GM18520 (cell line): Measurements from ENCODE around the gene AMIGO3.
"Not testable (repeated sequence)": the region's sequence is repeated elsewhere in the genome, so short reads cannot be mapped to it uniquely, and the experiment has no call there.

Experiments used
- ATAC-seq: cut with Tn5 transposase; IDR thresholded peaks from one replicate; pipeline ENCODE4 v1.9.1; 2021; ENCODE audit not compliant: unreplicated experiment

Gene AMIGO3

DNA sequence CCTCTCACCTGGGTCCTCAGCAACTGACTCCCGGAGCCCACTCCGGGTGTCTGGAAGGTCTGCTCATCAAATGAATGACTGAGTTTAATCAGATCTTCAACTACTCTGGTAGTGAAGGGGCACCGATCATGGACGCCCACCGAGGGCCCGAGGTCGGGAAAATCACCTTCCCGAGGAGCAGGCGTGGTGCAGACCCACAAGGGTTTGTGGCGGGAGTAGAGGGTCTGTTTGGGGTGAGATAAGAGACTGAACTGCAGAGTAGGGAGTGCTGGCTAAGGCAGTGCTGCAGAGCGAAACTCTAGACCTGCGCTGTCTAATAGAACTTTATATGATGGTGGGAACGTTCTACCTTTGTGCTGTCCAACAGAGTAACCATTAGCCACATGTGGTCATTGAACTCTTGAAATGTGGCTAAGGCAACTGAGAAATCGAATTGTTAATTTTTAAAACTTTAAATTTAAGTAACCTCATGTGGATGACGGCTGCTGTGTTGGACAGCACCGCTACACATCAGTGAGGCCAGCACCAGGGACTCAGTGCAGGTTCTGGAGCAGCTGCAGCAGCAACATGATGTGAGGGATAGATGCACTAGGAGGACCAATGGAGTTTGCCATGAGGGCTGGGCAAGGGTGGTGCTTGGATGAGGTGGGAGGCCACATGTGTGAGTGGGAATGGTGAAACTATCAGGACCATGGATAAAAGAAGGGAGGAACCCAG lies 29.4 kb downstream of the AMIGO3 start:
- not testable (repeated sequence) for ATAC-seq

DNA sequence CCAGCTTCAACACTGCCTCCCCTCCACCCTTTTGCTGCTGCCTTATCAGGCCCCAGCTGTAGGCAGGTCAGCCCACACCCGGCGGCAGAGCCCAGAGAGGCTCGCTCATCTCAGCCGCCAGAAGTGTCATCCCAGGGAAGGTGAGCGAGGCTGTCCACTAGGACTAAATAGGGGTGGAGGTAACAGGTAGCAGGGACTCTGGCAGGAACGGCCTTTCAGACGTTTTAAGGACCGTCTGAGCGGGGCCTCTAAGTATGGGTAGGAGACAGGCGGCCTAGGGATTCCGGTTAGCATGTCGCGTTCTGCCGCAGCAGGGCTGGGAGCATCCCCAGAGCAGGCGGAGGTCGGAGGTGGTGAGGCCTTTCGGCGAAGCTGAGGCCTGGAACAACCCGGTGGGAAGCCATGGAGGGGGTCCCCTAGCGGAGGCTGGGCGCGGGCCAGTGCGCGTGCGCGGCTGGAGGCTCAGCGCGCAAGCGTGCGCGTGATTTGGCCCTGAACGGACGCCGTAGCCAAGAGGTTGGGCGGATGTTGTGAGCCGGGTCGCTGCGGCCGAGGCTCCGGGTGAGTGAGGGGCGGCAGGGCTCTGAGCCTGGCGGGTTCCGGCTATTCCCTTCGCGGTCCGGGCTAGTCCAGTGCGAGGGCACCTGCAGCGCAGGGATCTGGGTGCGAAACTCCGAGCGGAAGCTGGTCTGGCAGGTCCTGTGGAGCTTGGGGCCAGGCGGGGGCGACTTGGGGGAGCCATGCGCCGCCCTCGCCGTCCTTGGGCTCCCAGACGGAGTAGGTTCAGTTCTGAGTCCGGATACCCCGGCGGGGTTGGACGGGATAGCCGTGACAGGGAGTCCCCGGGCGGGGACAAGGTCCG lies 30.2 kb downstream of the AMIGO3 start, which contains the start of the genes MST1 and RNF123:
Gene MST1 (minus strand): TSS at position 429 of the 862 bp plus-strand sequence. CDS start 783 bp downstream, outside the sequence.
Gene RNF123 (plus strand): TSS at position 512 of the 862 bp plus-strand sequence. CDS start 1,609 bp downstream, outside the sequence.
- peak; percentile 69 for ATAC-seq

DNA sequence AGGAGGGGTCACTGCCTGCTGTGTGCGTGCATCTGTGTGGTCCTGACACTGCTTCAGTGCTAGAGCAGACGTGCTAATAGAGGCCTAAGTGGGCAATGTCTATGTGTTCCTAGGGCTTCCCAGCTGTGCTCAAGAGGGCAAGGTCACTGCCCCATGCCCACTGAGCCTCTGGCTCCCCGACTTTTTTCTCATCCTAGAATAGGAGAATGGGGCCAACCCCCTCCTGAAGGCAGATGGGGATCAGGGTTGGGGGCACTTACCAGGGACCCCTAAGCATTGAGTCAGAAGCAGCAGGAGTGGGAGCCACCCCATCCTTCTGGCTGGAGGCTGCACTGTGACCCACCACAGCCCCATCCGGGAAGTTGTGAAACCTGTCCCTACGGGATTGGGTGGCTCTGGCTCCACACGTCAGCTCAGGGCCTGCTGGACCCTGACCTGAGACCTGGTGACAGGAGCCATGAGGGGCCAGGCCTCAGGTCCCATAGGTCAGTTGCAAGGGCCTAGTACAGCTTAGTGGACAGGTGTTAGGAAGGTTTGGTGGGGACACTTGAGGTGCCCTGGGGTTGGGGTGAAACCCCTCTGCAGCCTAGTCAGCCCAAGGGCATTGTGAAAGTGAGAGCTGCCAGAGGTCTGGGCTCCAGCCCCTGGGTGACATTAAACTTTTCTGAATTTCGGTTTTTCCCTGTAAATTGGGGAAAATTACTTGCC lies 31.0 kb downstream of the AMIGO3 start:
- not testable (repeated sequence) for ATAC-seq

DNA sequence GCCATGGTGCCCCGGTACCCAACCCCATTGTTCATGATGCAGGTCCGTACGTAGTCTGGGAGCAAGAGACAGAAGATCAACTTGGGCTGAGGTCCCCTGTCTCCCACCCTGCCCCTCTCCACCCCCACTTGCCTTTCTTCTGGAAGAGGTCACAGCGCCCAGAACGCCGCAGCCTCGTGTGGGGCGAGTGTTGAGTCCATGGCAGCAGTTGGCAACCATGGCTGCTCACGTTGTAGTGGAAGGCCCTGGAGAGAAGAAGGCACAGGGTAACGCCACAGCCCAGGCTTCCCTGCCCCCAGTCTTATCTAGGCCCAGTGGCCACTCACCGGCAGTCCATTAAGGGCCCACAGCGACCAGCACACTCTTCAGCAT lies 32.1 kb downstream of the AMIGO3 start:
- not testable (repeated sequence) for ATAC-seq

DNA sequence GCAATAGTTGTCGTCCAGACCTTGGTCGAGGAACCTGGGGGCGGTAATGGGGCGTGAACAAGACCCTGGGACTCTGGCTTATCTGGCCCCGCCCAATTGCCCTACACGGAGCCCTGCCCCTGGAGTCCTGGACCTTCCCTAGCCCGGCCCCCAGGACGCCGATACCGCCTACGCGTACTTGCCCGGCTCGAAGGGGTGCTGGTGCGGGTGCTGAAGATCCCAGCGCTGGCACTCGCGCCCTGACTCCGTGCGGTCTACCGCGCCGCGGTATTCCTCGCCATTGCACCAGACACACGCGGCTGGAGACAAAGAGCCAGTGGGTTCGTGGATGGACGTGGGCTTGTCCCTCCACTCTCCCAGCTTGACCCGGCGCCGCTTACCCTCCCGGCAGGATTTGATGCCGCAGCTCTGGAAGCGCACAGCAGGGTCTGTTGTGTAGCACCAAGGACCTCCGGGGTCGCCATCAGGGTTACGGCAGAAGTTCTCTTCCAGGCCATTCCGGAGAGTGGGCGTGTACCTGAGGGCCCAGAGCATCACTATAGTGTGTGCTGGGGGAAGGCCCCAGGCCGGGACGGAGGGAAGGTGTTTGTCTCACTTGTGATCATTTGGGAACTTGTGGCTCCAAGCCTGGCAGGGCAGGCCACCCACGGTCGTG lies 32.6 kb downstream of the AMIGO3 start:
- ATAC-seq, result not testable (repeated sequence)

DNA sequence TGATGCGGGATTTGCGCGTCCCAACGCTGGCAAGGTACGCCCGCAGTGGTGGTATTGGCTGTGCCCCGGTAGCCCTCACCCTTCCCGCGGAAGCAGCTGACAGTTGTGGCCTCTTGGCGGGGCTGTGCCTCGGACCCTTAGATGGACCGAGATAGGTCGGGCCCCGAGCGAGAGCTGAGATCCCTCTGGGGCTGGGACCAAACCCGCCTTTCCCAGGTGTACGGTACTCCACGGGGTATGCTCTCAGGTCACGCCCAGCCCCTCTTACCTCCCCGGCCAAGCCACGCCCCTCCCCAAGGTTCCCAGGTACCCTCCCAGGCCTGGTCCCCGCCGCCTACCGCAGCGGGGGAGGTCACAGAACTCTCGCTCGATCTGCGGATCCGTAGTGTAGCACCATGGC lies 33.1 kb downstream of the AMIGO3 start:
- not testable (repeated sequence) for ATAC-seq

DNA sequence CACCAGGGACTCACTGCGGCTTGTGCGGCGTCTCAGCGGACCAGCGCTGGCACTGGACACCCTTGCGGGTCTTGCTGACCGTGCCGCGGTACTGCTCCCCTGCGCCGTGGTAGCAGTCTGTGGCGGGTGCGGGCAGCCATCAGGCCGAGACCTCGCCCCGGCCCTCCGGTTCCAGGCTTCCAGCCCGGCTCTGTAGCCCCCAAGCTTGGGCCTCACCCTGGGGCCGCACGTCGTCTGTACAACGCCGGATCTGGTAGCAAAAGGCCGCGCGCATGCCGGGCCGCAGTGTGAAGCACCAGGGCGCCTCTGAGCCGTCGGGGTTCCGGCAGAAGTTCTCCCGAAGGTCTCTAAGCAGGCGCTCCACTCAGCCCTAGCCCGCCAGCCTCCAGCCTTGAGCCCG lies 33.6 kb downstream of the AMIGO3 start:
- not testable (repeated sequence) for ATAC-seq

DNA sequence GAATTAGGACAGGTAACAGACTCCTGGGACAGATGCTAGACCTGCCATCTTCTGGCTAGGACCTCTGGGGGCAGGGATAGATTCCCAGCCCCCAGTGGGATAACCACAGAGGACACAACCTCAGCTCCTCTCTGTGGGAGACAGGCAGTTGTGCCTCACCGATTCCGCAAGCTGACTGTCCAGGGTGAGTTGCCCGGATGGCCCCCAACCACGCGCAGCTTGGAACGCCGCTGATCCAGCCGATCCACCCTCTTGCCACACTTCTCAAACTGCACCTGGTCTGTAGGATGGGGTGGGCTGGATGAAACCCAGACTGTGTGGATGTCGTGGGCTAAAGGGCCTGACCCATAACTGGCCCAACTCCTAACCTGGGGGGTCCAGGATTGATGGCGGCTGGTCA lies 34.4 kb downstream of the AMIGO3 start:
- ATAC-seq, result not testable (repeated sequence)

DNA sequence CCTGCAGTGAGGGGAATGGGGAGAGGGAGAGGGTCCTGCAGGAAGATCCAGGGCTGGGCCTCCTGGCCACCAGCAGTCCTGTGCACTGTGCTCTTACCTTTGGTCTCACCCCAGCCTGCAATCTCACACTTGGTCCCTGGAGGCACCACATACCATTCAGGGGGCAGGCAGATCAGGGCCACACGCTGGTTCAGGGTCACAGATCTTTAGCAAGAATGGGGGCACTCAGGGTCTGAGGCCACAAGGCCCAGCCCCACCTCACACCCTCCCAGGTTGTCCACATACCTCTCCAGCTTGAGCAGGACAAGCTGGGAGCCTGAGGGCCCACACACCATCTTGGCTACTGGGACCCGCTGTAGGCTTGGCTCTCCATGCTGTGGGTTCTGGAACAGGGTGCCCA lies 35.0 kb downstream of the AMIGO3 start:
- ATAC-seq, result not testable (repeated sequence)

DNA sequence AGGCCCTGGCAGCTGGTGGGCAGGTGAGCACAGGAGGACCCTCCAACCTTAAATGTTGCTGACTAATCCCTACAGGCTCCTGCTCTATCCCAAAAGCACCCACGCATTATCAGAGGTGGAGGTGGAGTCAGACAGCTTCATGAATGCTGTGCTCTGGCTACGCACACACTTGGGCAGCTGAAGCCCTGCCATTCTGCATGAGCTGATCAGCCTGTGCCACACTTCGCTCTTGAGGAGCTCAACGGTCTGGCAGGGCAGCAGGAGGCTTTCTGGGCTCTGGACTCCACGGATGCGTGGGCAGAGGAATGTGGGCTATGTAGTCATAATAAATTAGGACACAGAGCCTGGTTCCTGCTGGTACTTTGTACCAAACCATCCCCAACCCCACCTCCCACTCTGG lies 36.3 kb downstream of the AMIGO3 start:
- ATAC-seq, result no peak

DNA sequence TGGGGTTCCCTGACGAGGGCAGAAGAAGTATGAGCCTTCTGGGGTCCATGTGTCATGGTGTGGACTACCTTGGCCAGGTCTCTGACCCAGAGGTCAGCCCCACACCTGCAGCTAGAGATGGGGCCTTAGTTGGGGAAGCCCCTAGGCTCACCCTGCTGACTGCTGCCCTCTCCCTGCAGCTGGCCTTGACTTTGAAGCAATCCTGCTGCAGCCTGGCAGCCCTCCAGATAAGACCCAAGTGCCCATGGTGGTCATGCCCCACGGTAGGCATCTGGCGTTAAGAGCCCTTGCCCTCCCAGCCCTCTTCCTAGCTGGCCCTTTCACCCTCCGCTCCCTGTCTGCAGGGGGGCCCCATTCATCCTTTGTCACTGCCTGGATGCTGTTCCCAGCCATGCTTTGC lies 37.9 kb downstream of the AMIGO3 start:
- no peak for ATAC-seq

DNA sequence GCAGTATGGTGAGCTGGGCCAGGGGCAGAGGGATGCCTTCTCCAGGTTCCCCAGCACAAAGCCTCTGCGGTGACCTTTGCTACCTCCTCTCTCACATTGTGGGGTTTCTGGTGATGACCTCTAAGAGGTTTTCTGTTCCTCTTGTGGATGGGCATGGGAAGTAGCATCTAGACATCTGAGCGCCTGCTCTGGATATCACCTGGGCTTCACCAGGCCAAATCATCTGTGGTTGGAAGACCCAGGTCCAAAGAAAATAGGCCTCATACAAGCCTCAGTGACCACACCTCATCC lies 38.3 kb downstream of the AMIGO3 start:
- ATAC-seq, result no peak

DNA sequence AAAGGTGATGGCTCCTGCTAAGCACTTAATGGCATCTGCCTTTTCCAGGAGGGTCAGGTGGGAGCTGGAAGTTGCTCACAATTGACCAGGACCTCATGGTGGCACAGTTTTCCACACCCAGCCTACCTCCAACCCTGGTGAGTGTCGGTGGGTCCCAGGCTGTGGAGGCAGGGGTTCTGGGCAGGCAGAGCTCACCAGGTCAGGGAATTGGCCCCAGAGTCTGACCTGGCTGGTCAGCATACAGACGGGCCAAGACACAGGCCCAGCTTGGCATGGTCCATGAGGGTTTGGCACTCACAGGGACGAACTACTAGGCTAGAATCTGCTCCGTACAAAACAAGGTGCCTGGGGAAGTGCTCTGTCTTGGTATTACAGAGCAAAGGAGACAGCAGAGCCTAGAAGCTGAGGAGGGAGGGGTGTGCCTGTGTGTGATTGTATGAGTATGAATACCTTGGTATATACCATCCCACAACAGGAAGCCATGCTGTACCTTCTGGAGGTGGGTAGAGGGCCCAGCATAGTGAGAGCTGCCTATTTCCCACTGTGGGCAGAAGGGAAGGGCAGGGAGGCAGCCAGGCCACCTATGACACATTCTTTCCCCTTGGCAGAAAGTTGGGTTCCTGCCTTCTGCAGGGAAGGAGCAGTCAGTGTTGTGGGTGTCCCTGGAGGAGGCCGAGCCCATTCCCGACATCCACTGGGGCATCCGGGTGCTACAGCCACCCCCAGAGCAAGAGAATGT lies 38.8 kb downstream of the AMIGO3 start:
- no peak for ATAC-seq

DNA sequence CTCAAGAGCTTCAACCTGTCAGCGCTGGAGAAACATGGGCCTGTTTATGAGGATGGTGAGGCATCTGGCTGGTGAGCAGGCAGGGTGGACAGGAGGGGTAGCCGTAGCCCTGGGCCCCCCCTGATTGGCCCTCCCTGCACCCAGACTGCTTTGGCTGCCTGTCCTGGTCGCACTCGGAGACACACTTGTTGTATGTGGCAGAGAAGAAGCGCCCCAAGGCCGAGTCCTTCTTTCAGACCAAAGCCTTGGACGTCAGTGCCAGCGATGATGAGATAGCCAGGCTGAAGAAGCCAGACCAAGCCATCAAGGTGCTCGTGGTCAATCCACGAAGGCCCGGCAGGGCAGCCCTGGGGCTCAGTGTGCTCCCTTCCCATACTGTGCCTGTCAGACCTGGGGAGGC lies 43.6 kb downstream of the AMIGO3 start:
- ATAC-seq, result no peak

DNA sequence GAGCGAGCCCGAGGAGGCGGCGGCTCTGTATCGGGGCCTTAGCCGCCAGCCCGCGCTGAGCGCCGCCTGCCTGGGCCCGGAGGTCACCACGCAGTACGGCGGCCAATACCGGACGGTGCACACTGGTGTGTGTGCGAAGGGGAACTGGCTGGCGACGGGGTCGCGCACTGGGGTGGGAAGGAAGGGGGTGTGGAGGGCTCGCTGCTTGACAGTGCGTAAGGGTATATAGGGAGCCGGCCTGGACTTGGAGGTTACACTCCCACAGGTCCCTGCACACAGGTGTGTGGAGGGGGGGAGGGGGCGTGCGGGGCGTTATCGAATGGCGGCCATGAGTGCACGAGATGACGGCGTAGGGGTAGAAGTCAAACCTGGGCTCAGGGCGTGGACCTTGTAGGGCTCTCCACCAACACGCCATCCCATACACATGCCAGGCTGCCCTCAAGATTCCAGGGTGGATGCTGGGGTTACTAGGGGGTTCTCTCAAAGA lies 44.9 kb downstream of the AMIGO3 start:
- peak; percentile 19 for ATAC-seq

DNA sequence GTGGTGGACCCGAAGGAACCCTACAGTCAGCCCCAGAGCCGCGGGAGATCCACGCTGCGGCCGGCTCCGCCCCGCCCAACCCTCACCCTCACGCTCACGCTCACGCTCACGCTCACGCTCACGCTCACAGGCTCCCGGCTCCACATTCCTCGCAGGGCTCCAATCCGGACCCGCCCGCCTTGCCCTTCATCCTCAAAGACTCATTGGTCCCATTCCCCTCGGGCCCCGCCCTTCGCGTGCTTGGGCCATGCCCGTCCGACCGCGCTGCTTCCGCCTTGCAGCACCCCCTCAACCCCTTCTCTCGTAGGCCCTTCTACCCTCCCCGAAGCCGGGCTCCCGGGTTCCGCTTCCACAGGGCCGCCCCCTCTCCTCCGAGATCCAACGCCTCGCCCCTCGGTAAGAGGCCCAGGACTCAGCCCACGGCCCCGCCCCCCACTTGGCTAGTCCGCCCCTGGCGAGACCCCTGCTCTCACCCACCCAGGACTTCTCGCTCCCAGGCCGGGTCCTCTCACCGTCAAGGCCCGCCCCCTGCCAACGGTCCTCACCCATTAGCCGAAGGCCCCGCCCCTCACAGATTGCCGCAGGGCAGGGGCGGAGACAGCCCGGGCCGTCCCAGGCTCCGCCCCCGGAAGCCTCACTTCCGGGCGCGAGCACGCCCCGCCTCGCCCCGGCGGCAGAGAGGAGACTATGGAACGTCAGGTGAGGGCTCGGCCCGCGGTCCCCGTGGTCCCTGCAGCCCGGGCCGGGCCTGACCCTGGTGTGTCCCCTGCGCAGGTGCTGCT lies 45.6 kb downstream of the AMIGO3 start, which contains the start of gene APEH:
Gene APEH (plus strand): TSS at position 637 of the 782 bp plus-strand sequence. CDS start 51 bp downstream, at position 688.
- ATAC-seq, result peak; percentile 61

DNA sequence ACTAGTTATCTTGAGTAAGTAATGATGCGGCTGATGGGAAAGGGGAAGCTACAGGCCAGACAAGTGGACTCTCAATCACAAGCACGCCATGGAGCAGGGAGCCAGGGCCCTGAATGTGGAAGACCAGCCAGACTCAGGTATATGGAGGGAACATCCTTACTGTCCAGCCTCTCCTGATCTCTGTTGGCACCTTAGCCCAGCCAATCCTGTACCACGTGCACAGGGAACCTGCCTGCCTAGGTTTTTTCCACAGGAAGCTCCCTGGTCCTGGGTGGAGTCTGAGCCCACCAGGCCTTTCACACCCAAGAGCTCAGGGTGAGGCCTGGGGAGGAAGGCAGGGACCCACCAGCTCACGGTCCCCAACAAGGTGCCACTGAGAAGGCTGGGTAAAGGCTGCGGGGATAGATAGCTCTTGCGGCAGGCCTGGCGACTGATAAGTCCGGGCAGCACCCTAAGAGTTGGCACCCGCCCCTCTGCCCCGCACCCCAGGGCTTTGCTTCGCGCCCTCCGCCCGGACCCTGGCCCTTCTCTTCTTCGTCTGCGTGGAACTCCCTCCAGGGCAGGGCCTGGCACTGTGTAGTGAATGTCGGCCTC lies 46.3 kb downstream of the AMIGO3 start:
- no peak for ATAC-seq

DNA sequence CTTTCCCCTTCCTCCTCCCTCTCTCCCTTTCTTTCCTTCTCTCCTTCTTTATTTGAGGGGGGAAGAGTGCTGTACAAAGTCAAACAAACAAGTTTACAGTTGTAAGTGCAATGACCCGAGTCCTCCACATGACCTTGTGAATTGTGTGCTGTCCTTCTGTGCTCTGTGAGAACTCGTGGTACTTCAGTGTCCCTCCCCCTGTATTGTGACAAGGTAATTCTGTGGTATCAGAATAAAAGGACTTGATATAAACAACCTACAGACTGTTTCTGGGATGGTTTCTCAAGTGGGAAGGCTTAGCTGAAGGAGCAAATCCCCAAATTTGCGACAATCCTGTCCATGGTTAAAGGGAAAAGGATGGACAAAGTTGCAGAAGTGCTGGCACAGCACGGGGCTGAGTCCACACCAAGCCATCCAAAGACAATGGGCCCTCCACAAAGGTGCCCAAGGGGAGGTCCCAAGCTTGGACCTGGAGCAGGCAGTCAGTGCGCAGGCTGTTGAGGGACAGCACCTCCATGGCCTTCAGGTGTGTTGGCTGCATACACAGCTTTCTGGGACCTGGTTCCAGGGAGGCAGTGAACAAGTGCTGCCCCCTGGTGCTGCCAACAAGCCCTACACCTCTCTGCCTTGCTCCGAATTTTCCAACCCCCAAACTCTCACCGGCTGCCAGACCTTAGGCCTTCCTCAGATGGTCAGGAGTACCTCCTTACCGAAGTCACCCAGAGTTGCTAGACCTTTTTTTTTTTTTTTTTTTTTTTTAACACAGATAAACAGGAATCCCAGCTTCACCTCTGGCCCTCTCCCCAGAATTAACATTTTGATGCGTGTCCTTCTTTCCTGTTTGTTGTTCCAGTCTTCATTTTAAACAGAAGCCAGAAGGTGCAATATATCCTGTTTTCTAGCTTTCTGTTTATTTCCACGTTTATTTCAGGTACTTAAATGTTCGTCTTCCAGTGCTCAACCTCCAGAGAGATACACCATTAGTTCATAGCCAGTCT lies 47.9 kb downstream of the AMIGO3 start:
- ATAC-seq, result no peak
